H1 (cell line): ENCODE measurements around the gene MRPS12. TPM values are rescaled to one million over a fixed set of nuclear protein-coding genes. Genes with fewer than 3 reads are reported as not detected.

ENCODE experiments used
- BCL11A ChIP-seq, 2 experiments: IDR thresholded peaks; one replicate each; pipeline ENCODE4 v1.6.1; 2011; ENCODE audit warnings: low read depth in 2 of 2, low read length in 2 of 2, mild to moderate bottlenecking in 2 of 2
- CHD7 ChIP-seq: fragments of 300-600 bp; sonication (generic); IDR thresholded peaks from 2 replicates; pipeline ENCODE4 v1.7.1; 2012; ENCODE audit warnings: low read length, moderate library complexity, mild to moderate bottlenecking, inconsistent platforms; ENCODE audit not compliant: insufficient replicate concordance
- FOSL1 ChIP-seq: IDR thresholded peaks from 2 replicates; pipeline ENCODE4 v1.6.1; 2011; ENCODE audit warnings: mild to moderate bottlenecking, low read depth, low read length, moderate library complexity; ENCODE audit not compliant: insufficient read depth
- GTF2F1 ChIP-seq: IDR thresholded peaks from 2 replicates; pipeline ENCODE4 v1.6.1; 2012; ENCODE audit warnings: low read depth, low read length, improper control_type of control experiment, borderline replicate concordance
- PHF8 ChIP-seq: fragments of 200-600 bp; sonication (generic); conservative IDR thresholded peaks from 2 replicates; pipeline ENCODE4 v1.7.1; 2012; ENCODE audit warnings: low read depth, mild to moderate bottlenecking, inconsistent platforms, low read length, moderate library complexity
- SRF ChIP-seq: IDR thresholded peaks from 2 replicates; pipeline ENCODE4 v1.6.1; 2011; ENCODE audit warnings: mild to moderate bottlenecking, low read depth, low read length, moderate library complexity
- YY1 ChIP-seq: IDR thresholded peaks from 2 replicates; pipeline ENCODE4 v1.6.1; 2011; ENCODE audit warnings: low read depth, mild to moderate bottlenecking, low read length
- polyA plus RNA-seq, 7 experiments: library from polyadenylated mRNA; depleted of rRNA in 3 of 7; stranded (reverse) in 5 of 7; unstranded in 2 of 7; fragments of >200 nt in 5 of 7; fragments of 200-250 nt in 2 of 7; gene quantifications; 1 replicate in 5 of 7; 2 replicates in 1 of 7; 4 replicates in 1 of 7; pipeline versions ENCODE4 v1.2.1 to v1.2.3, GENCODE V29; 2011 to 2013; ENCODE audit warnings: missing spikeins in 2 of 7, mixed read lengths in 2 of 7
- total RNA-seq: library from RNA; stranded (reverse); fragmentation: NEBNext Ultra II Directional; extraction: Animal tissue kit (Norgen Biotek cat#: 25700); gene quantifications from 2 replicates; pipeline ENCODE4 v1.2.1, GENCODE V29; 2021

MRPS12 gene
- total and polyA plus RNA-seq, 2 of the 8 experiments (the other 6 are each of a cell fraction or from before 2014, with no cell fraction given), result 79.0 to 175 TPM

GRCh38 chr19:38974624-38975213, 44.0 kb downstream of the MRPS12 start (continued):
- TF ChIP-seq CHD7 (no peak), PHF8 (no peak), GTF2F1 (no peak), SRF (no peak), BCL11A (IDR thresholded peaks at IDR 0.05; ENCODE audit: low read depth in 2 of 2, low read length in 2 of 2) (no peak), FOSL1 (no peak), YY1 (no peak)
- TF ChIP-seq, all 59 proteins: peak for 0
